ENCODE results near the gene ZNF644. TPM values are rescaled to one million over a fixed set of nuclear protein-coding genes. Genes with fewer than 3 reads are reported as not detected.

Gene ZNF644
- total and polyA plus RNA-seq, 9 donors, result 21.0 to 68.6 (median 56.6) TPM

- 74 to 84% (median 75%) methylated on average over 5 of the region's 5 CpGs for WGBS, 3 donors
- intact Hi-C loops (cut with DNase I), result no loop called here
These were observed 47.7 kb downstream of the ZNF644 start for GRCh38 chr1:90973897-90974798.

GRCh38 chr1:90970208-90970607, 51.6 kb downstream of the ZNF644 start:
- DNase-seq, result no peak
- no peak overlapping the region for H3K4me3 ChIP-seq
- H3K9me3 ChIP-seq, result no peaks in the 10 kb centered on the region
- intact Hi-C loops (cut with DNase I), result no loop called here
- 88 to 90% (median 89%) methylated on average over 1 of the region's 1 CpG for WGBS, 3 donors
- TF ChIP-seq EP300 (IDR thresholded peaks at IDR 0.05), result no peak
- no peak for TF ChIP-seq CTCF (IDR thresholded peaks at IDR 0.05)
- TF ChIP-seq POLR2A (IDR thresholded peaks at IDR 0.05), result no peak
- no peaks in the 10 kb centered on the region for H3K4me1 ChIP-seq (ENCODE audit: insufficient read depth)
- H3K27me3 ChIP-seq, result no peaks in the 10 kb centered on the region
- no peaks in the 10 kb centered on the region for H3K36me3 ChIP-seq
- H3K27ac ChIP-seq, result no peak overlapping the region

More at GRCh38 chr1:90973897-90974798, 47.7 kb downstream of the ZNF644 start:
- H3K4me3 ChIP-seq, result no peak overlapping the region
- no peak for DNase-seq
- no peaks in the 10 kb centered on the region for H3K36me3 ChIP-seq
- no peaks in the 10 kb centered on the region for H3K27me3 ChIP-seq
- H3K27ac ChIP-seq, result no peak overlapping the region
- no peaks in the 10 kb centered on the region for H3K9me3 ChIP-seq
- H3K4me1 ChIP-seq (ENCODE audit: insufficient read depth), result no peaks in the 10 kb centered on the region
- TF ChIP-seq POLR2A (IDR thresholded peaks at IDR 0.05) (no peak), EP300 (IDR thresholded peaks at IDR 0.05) (no peak), CTCF (IDR thresholded peaks at IDR 0.05) (no peak)

- intact Hi-C loops (cut with DNase I), result no loop called here
- no peak for TF ChIP-seq CTCF (IDR thresholded peaks at IDR 0.05)
- Histone ChIP-seq H3K27me3 (no peaks in the 10 kb centered on the region), H3K4me1 (ENCODE audit: insufficient read depth) (no peaks in the 10 kb centered on the region), H3K36me3 (no peaks in the 10 kb centered on the region), H3K9me3 (no peaks in the 10 kb centered on the region), H3K27ac (no peak overlapping the region), H3K4me3 (no peak overlapping the region)
- WGBS, 3 donors, result 89 to 97% (median 95%) methylated on average over 3 of the region's 3 CpGs
- DNase-seq, result no peak
These were observed 52.6 kb downstream of the ZNF644 start for GRCh38 chr1:90969241-90969640.

DNA sequence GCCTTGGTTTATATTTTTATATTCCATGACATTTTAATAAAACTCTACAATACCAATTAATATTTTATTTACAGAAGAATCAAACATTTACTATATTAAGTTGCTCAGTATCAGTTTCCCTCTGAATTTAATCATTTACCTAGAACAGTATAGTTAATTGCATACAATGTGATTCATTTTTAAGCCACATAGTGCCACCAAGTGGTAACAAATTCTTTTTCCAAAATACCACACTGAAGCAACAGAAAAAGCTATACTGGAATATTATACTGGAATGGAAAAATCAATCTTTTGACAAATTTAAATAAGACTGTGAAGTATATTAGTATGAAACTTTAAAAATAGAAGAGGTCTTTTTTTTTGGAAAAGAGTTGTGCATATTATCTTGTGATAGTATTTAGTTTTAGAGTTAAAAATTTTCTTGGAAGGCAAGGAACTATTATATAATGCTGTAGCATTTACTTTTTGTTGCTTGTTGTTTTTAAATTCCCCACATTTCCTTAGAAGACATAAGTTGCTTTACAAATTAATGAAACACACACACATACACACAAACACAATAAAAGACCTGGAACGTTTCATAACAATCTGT, 57.3 kb downstream of the ZNF644 start:
- no peak overlapping the region for H3K27ac ChIP-seq
- TF ChIP-seq EP300 (IDR thresholded peaks at IDR 0.05), result no peak
- no peak for TF ChIP-seq POLR2A (IDR thresholded peaks at IDR 0.05)
- TF ChIP-seq CTCF (IDR thresholded peaks at IDR 0.05), result no peak
- intact Hi-C loops (cut with DNase I), result no loop called here
- no peaks in the 10 kb centered on the region for H3K9me3 ChIP-seq
- 36 to 56% (median 47%) methylated on average over 1 of the region's 1 CpG for WGBS, 3 donors
- DNase-seq, result no peak
- H3K4me3 ChIP-seq, result no peak overlapping the region
- H3K27me3 ChIP-seq, result no peaks in the 10 kb centered on the region
- H3K36me3 ChIP-seq, result no peaks in the 10 kb centered on the region
- no peaks in the 10 kb centered on the region for H3K4me1 ChIP-seq (ENCODE audit: insufficient read depth)
